Adipose tissue (tissue), 3 donors: ENCODE measurements around the gene PLAAT2. TPM values are rescaled to one million over a fixed set of nuclear protein-coding genes. Genes with fewer than 3 reads are reported as not detected.
"Not testable (repeated sequence)": the region's sequence is repeated elsewhere in the genome, so short reads cannot be mapped to it uniquely, and the experiment has no call there.

Experiments
- H3K27ac ChIP-seq: one replicate; pipeline ENCODE4 v1.5.1; 2013; ENCODE audit warnings: low read depth, low read length
- WGBS, 3 donors: extraction: QIAGEN DNeasy Blood & Tissue Kit; methylation state at CpG; one replicate each; pipeline ENCODE4 v1.1.7; 2013; 5-methylcytosine and 5-hydroxymethylcytosine counted together
- polyA plus RNA-seq, 3 donors: library from polyadenylated mRNA; stranded (reverse); fragments of 200-250 nt; gene quantifications; one replicate each; pipeline ENCODE4 v1.2.3, GENCODE V29; 2013
- donor health status: healthy with polysubstance abuse.
- donor health status: Bipolar disorder and iron deficiency.
- donor health status: healthy.

The PLAAT2 gene
- polyA plus RNA-seq, 3 donors = 0.13 to 1.5 TPM; not detected in 1

DNA sequence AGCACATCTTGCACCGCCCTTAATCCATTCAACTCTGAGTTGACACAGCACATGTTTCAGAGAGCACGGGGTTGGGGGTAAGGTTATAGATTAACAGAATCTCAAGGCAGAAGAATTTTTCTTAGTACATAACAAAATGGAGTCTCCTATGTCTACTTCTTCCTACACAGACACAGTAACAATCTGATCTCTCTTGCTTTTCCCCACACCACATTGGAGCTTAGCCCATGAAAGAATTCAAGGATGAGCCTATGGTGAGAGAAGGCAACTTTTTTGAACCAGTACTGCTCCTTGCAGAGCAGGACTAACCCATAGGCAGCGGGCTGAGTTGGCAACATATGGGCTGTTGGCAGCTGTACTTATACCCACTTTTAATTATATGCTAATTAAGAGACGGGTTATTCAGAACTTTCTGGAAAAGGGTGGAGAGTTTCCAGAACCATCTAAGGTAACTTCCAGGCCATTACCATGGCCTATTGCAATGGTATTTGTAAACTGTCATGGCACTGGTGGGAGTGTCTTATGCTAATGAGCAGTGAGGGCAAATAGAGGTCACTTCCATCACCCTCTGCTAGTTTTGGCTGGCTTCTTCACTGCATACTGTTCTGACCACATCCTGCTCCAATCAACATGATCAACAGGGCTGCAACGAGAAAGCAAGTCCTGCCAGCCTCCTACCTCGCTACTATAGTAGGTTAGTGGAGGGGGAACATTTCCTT, 31.9 kb downstream of the PLAAT2 start:
- H3K27ac ChIP-seq = not testable (repeated sequence)
- WGBS, 3 donors = 62 to 77% (median 64%) methylated on average over 4 of the region's 6 CpGs

DNA sequence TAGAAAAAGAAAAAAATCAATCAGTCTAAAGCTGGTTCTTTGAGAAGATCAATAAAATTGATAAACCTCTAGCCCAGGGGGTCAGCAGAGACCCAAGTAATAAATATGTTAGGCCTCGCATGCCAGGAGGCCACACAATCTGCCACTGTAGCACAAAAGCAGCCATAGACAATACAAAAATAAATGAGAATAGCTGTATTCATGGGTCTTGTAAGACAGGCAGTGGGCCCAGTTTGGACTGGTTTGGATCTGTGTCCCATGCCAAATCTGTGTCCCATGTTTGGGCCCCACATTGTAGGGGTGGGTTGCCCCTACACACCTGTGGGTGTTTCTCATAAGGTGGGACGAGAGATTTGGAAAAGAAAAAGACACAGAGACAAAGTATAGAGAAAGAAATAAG, 33.2 kb downstream of the PLAAT2 start:
- no peak overlapping the region for H3K27ac ChIP-seq

DNA sequence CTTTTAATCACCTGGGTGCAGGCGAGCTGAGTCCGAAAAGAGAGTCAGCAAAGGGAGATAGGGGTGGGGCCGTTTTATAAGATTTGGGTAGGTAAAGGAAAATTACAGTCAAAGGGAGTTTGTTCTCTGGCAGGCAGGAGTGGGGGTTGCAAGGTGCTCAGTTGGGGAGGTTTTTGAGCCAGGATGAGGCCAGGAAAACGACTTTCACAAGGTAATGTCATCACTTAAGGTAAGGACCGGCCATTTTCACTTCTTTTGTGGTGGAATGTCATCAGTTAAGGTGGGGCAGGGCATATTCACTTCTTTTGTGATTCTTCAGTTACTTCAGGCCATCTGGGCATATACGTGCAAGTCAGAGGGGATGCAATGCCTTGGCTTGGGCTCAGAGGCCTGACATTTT, 33.8 kb downstream of the PLAAT2 start:
- WGBS, 3 donors = 72 to 87% (median 83%) methylated on average over 6 of the region's 6 CpGs
- H3K27ac ChIP-seq = not testable (repeated sequence)

More for the DNA sequence above, 33.2 kb downstream of the PLAAT2 start:
- 95 to 98% (median 98%) methylated on average over 2 of the region's 2 CpGs for WGBS, 3 donors

DNA sequence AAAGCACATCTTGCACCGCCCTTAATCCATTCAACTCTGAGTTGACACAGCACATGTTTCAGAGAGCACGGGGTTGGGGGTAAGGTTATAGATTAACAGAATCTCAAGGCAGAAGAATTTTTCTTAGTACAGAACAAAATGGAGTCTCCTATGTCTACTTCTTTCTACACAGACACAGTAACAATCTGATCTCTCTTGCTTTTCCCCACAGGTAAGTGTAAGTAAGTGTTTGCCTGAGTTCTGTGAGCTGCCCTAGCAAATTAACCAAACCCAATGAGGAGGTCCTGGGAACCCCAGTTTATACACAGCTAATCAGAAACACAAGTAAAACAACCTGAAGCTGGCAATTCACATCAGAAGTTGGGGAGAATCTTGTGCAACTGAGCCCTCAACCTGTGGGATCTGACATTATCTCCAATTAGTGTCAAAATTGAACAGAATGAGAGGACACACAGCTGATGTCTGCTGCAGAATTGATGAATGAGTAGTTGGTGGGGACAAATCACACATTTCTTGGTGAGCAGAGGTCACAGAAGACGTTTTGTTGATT, 34.4 kb downstream of the PLAAT2 start:
- 68 to 91% (median 76%) methylated on average over 1 of the region's 3 CpGs for WGBS, 3 donors
- not testable (repeated sequence) for H3K27ac ChIP-seq

DNA sequence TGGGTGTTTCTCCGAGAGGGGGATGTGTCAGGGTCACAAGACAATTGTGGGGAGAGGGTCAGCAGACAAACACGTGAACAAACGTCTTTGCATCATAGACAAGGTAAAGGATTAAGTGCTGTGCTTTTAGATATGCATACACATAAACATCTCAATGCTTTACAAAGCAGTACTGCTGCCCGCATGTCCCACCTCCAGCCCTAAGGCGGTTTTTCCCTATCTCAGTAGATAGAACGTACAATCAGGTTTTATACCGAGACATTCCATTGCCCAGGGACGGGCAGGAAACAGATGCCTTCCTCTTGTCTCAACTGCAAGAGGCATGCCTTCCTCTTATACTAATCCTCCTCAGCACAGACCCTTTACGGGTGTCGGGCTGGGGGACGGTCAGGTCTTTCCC, 35.0 kb downstream of the PLAAT2 start:
- 27 to 66% (median 44%) methylated on average over 4 to 8 of the region's 11 CpGs for WGBS, 3 donors
- not testable (repeated sequence) for H3K27ac ChIP-seq

DNA sequence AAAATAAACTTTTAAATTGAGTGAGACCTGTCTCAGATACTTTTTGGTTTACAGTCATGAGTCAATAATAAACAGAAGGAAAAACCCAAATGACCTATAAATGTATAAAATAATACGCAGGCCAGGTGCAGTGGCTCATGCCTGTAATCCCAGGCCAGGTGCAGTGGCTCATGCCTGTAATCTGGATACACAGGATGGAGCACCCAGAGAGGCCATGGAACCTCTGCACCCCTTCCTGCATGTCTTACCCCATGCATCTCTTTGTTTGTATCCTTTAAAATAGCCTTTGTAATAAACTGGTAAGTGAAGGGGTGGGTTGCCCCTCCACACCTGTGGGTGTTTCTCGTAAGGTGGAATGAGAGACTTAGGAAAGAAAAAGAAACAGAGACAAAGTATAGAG, 35.5 kb downstream of the PLAAT2 start:
- 81 to 93% (median 83%) methylated on average over 2 of the region's 2 CpGs for WGBS, 3 donors
- H3K27ac ChIP-seq = no peak overlapping the region

DNA sequence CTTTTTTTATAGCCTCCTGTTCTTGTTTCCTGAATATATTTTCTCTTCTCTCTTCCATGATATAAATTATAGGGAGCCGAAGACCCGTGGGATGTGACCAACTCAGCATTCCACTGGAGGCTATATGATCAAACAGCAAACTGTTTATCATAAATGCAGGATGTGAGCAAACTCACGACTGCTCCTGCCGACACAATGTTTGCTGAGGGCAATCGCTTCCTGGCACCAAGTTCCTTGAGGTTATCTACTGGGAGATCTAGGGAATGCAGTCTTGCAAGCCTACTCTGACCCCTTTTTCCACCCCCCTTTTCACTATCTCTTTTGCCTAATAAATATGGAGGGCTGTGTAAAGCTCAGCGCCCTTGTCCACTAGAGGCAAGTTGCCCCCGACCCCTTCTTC, 40.0 kb downstream of the PLAAT2 start:
- no peak overlapping the region for H3K27ac ChIP-seq
- WGBS, 3 donors = 68 to 87% (median 84%) methylated on average over 7 of the region's 7 CpGs

DNA sequence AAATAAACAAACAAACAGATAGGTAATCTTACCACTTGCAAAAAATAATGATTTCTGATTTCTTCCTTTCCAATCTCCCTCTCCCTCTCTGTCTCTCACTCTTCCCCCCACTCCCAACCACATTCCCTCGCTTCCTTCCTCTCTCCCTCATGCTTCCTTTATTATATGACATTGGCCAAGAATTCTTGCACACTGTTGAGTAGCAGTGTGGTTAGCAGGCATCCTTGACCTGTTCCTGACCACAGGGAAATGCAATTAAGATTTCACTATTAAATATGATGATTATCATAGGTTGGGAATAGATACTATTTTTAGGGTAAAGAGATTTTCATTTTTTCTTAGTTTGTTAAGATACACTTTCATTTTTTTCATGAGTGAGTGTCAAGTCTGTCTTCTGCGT, 41.3 kb downstream of the PLAAT2 start:
- 71 to 95% (median 78%) methylated on average over 2 of the region's 2 CpGs for WGBS, 3 donors
- H3K27ac ChIP-seq = no peak overlapping the region

DNA sequence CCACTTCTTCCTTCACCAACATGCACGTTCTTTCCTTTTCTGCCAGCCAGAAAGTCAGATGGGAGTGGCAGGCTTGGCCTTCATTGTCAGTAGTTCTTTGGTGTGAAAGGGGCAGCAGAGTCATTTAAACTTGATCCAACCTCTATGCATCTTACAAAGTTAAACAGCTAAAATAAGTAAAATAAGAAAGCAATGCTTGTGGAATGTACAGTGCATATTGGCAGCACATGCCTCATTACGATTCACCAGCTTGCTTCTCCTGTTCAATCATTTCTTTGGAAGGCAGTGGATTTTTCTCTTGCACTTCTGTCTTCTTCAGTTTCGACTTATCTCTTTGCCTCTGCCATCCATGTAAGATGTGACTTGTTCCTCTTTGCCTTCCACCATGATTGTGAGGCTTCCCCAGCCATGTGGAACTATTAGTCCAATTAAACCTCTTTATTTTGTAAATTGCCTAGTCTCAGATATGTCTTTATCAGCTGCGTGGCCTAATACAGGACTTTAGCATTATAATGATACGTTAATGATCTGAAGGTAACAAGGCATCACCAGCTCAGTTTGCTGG, 42.5 kb downstream of the PLAAT2 start:
- H3K27ac ChIP-seq = no peak overlapping the region
- WGBS, 3 donors = 86 to 91% (median 90%) methylated on average over 5 of the region's 5 CpGs

DNA sequence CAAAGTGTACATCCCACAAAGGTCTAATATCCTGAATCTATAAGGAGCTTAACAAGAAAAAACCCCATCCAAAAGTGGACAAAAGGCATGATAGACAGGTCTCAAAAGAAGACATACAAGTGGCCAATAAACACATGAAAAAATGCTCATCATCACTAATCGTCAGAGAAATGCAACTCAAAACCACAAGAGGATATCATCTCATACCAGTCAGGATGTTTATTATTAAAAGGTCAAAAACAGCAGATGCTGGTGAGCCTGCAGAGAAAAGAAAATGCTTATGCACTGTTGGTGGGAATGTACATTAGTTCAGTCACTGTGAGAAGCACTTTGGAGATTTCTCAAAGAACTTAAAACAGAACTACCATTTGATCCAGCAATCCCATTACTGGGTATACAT, 44.6 kb downstream of the PLAAT2 start:
- H3K27ac ChIP-seq = no peak overlapping the region
- 11 to 52% (median 17%) methylated on average over 1 of the region's 1 CpG for WGBS, 3 donors

DNA sequence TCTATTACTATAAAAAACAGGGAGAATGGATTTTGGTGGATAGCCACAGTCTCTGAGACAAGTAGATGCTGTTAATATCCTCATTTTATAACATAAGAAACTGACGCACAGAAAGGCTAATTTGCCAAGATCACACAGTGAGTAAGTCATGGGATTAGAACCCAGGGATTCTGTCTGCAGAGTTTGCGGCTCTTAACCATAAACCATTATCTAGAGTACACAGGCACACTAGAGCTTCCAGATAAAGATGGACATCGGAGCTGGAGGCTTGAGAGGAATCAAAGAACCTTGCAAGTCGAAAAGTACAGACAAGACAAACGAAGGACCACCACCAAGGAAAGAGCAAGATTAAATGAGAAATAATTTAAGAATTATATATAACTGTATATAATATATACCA, 46.0 kb downstream of the PLAAT2 start:
- no peak overlapping the region for H3K27ac ChIP-seq
- WGBS, 3 donors = 89 to 97% (median 96%) methylated on average over 5 of the region's 5 CpGs

DNA sequence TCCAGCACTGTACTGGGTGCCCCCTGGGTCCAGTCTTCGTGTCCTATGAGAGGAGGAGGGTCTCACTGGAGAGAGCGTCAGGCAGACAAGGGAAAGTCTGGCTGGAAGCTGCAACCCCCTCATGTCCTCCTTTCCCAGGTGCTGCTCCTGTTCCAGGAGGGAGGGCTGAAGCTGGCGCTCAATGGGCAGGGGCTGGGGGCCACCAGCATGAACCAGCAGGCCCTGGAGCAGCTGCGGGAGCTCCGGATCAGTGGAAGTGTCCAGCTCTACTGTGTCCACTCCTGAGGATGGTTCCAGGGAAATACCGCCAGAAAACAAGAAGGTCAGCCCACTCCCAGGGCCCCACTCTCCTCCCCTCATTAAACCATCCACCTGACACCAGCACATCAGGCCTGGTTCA, 47.1 kb downstream of the PLAAT2 start:
- 91 to 97% (median 96%) methylated on average over 5 to 6 of the region's 6 CpGs for WGBS, 3 donors
- no peak overlapping the region for H3K27ac ChIP-seq

DNA sequence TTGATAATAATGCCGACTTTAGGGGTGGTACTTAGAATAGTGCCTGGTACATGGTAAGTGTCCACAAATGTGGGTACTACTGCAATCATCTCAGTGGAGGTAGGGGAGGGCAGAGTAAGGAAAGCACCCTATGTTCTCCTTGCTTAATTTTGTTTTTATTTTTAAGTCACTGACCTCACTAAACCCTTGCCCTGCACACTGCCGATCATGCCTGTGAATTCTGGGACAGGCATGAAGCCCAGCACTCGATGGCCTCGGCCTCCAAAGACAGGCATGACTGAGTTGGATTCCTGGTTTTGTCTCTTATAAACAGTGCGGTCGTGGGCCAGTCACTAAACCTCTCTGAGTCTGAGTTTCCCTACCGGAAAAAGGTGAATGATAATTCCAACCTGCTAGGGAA, 50.4 kb downstream of the PLAAT2 start:
- no peak overlapping the region for H3K27ac ChIP-seq
- WGBS, 3 donors = 86 to 91% (median 89%) methylated on average over 7 of the region's 7 CpGs

DNA sequence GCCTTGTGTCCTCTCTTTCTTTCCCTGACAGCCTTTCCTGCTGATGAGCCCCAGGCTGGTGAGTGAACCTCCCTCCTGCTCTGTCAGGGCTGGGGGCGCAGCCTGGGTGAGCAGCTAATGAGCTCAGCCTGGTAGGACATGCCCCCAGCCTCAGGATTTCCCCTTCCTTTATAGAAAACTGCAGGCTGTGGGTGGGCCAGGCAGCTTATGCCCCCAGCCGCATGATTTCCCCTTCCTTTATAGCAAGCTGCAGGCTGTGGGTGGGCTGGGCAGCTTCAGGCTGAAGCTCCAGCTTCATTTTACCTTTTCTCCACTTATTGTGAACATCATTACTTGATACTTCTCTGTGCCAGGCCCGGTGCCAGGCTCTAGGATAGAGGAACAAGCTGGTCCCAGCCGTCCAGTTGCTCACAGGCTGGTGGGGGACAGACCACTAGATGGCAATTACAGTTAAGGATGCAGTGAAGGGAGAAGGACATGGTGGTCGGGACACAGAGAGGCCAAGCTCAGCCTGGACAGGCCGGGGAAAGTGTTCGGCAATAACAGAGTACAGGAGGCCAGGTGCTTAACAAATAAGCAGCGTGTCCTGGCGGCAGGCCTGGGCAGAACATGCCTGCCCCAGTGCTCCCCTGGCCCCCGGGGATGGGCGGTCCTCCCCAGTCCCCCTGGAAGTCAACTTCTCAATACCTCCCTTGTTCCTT, 52.0 kb downstream of the PLAAT2 start:
- no peak overlapping the region for H3K27ac ChIP-seq
- 81 to 88% (median 85%) methylated on average over 11 of the region's 11 CpGs for WGBS, 3 donors

DNA sequence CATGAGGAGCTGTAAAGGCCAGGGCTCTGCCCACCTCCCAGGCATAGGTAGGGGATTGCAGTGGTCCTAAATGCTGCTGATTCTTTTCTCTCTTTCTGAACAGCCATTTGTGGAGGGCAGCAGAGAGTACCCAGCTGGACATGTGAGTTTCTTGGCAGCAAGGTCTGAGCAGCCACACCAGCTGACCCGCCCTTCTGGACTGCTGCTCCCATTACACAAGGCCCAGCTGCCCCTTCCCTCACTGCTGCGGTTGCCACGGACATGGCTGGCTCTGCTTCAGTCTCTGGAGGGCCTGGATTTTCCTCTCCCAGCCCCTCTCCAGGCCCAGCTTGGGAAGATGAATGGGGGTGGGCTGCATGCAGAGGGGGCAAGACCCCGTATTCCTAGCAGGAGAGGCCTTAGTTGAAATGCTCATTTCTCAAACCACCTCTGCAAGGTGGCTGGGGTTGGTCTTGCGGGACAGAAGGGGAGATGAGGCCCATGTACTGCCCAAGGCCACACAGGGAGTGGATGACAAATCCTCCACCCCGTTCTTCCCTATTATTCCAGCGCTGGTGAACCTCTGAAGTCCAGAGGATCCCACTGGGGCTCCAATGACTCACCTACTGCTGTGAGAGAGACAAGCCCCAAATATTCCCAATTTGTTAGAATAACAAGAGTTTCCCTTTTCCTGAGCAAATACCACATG, 52.7 kb downstream of the PLAAT2 start:
- H3K27ac ChIP-seq = no peak overlapping the region
- 62 to 72% (median 69%) methylated on average over 7 of the region's 7 CpGs for WGBS, 3 donors

DNA sequence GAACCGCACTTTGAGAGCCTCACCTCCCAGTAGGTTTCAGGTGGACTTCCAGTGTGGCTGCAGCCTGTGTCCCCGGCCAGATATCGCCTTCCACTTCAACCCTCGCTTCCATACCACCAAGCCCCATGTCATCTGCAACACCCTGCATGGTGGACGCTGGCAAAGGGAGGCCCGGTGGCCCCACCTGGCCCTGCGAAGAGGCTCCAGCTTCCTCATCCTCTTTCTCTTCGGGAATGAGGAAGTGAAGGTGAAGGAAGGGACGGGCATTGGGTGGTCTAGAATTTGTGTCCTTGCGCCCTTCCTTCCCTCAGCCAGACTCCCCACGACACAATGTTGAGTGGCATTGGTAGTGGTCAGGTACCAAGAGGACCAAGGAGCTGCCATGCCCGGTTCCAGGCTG, 54.4 kb downstream of the PLAAT2 start:
- 71 to 92% (median 80%) methylated on average over 12 of the region's 12 CpGs for WGBS, 3 donors
- no peak overlapping the region for H3K27ac ChIP-seq

DNA sequence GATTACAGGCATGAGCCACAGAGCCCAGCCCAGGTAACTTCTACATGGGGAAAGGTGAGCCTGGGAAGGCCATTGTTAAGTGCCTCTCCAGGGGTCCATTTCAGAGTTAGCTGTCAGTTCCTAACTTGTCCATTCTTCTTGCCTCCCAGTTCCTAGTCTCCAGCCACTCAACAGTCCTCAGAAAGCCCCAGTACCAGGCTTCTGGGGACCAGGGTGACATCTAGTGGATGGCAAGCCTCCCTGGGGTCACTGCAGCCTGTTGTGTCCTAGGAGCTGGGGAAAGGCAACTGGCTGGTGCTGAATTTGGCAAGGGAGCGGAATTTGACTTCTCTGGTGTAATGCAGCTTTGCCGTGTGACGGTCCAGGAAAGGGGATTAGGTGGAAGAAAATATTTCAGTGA, 55.2 kb downstream of the PLAAT2 start:
- WGBS, 3 donors = 57 to 83% (median 80%) methylated on average over 3 of the region's 3 CpGs
- H3K27ac ChIP-seq = no peak overlapping the region

DNA sequence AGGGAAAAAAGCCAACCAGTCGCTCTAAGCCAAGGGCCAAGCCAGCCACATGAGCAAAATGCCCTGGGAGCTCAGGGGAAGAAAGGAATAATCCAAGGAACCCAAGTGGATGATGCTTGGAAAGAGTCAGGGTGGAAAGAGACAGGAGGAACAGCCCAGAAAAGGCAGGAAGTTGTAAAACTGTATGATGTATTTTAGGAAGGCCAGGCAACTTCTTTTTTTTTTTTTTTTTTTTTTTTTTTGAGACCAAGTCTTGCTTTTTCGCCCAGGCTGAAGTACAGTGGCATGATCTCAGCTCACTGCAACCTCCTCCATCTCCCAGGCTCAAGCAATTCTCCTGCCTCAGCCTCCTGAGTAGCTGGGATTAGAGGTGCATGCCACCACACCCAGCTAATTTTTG, 55.7 kb downstream of the PLAAT2 start:
- 55 to 79% (median 68%) methylated on average over 2 of the region's 2 CpGs for WGBS, 3 donors
- H3K27ac ChIP-seq = no peak overlapping the region

DNA sequence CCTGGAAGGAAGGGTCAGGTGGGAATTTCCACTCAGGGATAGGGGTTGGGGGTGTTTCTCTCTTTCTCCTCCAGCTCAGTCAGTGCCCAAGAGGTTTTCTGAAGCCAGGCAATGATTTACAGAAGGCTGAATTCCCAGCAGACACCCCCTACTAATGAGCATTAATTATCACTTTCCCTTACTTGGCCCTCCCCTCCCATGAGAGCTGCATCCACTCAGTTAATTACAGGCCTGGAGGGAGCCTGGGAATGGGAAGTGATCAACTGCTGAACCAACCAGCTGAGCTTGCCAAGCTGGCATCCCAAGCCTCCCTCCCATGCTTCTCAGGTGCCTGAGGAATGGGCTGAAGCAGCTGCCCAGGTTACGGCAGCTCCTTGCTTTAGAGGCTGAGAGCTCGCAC, 56.3 kb downstream of the PLAAT2 start:
- no peak overlapping the region for H3K27ac ChIP-seq
- WGBS, 3 donors = 82 to 84% (median 83%) methylated on average over 2 of the region's 2 CpGs
